Measurements from ENCODE around the gene KCNN3.
A peak's percentile ranks its signal among the peaks of the same experiment; 100 is the strongest.
"Not testable (repeated sequence)": the region's sequence is repeated elsewhere in the genome, so short reads cannot be mapped to it uniquely, and the experiment has no call there.

Gene KCNN3

GRCh38 chr1:154870115-154870571 is at the start of gene KCNN3:
Gene KCNN3 (minus strand): TSS chr1:154870281. CDS start chr1:154869964, 317 bp downstream.
- peak; percentile 7 to 62 (median 54) for DNase-seq

- no peak for DNase-seq
These were observed 43.2 kb upstream of the KCNN3 start for GRCh38 chr1:154913273-154913672.

GRCh38 chr1:154912755-154913154 is 42.7 kb upstream of the KCNN3 start:
- no peak for DNase-seq

- no peak for DNase-seq
These were observed 41.8 kb upstream of the KCNN3 start for GRCh38 chr1:154911691-154912550.

GRCh38 chr1:154910851-154911250 is 40.8 kb upstream of the KCNN3 start:
- DNase-seq, result no peak

GRCh38 chr1:154908937-154909336 is 38.9 kb upstream of the KCNN3 start:
- DNase-seq, result no peak

- not testable (repeated sequence) for DNase-seq
These were observed 38.0 kb upstream of the KCNN3 start for GRCh38 chr1:154908129-154908528.

- DNase-seq, result no peak
These were observed 36.6 kb upstream of the KCNN3 start for GRCh38 chr1:154906621-154907081.

- no peak for DNase-seq
These were observed 33.0 kb upstream of the KCNN3 start for GRCh38 chr1:154902938-154903566.

- no peak for DNase-seq
These were observed 31.5 kb upstream of the KCNN3 start for GRCh38 chr1:154901591-154901990.

GRCh38 chr1:154899041-154899440 is 29.0 kb upstream of the KCNN3 start:
- DNase-seq, result no peak

GRCh38 chr1:154896771-154897286 is 26.7 kb upstream of the KCNN3 start:
- no peak for DNase-seq

GRCh38 chr1:154895798-154896197 is 25.7 kb upstream of the KCNN3 start:
- no peak for DNase-seq

GRCh38 chr1:154891452-154891851 is 21.4 kb upstream of the KCNN3 start:
- DNase-seq, result no peak

- DNase-seq, result no peak
These were observed 18.7 kb upstream of the KCNN3 start for GRCh38 chr1:154888757-154889156.

GRCh38 chr1:154886281-154887015 is 16.4 kb upstream of the KCNN3 start:
- no peak for DNase-seq

- no peak for DNase-seq
These were observed 15.0 kb upstream of the KCNN3 start for GRCh38 chr1:154884869-154885701.

- DNase-seq, result no peak
These were observed 14.1 kb upstream of the KCNN3 start for GRCh38 chr1:154883919-154884868.

GRCh38 chr1:154881820-154882535 is 11.9 kb upstream of the KCNN3 start:
- no peak for DNase-seq

GRCh38 chr1:154880671-154881070 is 10.6 kb upstream of the KCNN3 start:
- no peak for DNase-seq
